Endodermal cell (in vitro differentiated cells): ENCODE results near the gene NPS. TPM values are rescaled to one million over a fixed set of nuclear protein-coding genes. Genes with fewer than 3 reads are reported as not detected.

Experiments
- DNase-seq: peaks from one replicate; pipeline ENCODE4 v3.0.0-alpha.2; 2017
- H3K27ac ChIP-seq: 2 replicates; pipeline ENCODE4 v1.5.1; 2013; ENCODE audit warnings: mild to moderate bottlenecking, low read depth, low read length, moderate library complexity
- H3K27me3 ChIP-seq: 2 replicates; pipeline ENCODE4 v1.6.1; 2013; ENCODE audit warnings: mild to moderate bottlenecking, low read length, moderate library complexity; ENCODE audit not compliant: insufficient read depth, control insufficient read depth, poor library complexity, severe bottlenecking
- H3K36me3 ChIP-seq: 2 replicates; pipeline ENCODE4 v1.7.0; 2013; ENCODE audit warnings: mild to moderate bottlenecking, low read length, moderate library complexity; ENCODE audit not compliant: control insufficient read depth, insufficient read depth
- H3K4me1 ChIP-seq: one replicate; pipeline ENCODE4 v1.7.0; 2013; ENCODE audit warnings: low read length; ENCODE audit not compliant: control insufficient read depth, insufficient read depth
- H3K4me3 ChIP-seq: 2 replicates; pipeline ENCODE4 v1.5.1; 2013; ENCODE audit warnings: mild to moderate bottlenecking, low read length, moderate library complexity
- H3K9ac ChIP-seq: 2 replicates; pipeline ENCODE4 v1.6.1; 2013; ENCODE audit warnings: mild to moderate bottlenecking, low read length, moderate library complexity; ENCODE audit not compliant: poor library complexity, severe bottlenecking; ENCODE audit errors: extremely low read depth
- H3K9me3 ChIP-seq: 2 replicates; pipeline ENCODE4 v1.6.1; 2013; ENCODE audit warnings: mild to moderate bottlenecking, low read length, moderate library complexity; ENCODE audit not compliant: control insufficient read depth
- H3K27ac Mint-ChIP-seq: 2 replicates; pipeline ENCODE4 v1.8.0; 2020; ENCODE audit warnings: mixed read lengths
- H3K27me3 Mint-ChIP-seq: 2 replicates; pipeline ENCODE4 v1.8.0; 2021; ENCODE audit warnings: mild to moderate bottlenecking, mixed read lengths; ENCODE audit not compliant: insufficient read depth
- H3K36me3 Mint-ChIP-seq: 2 replicates; pipeline ENCODE4 v1.8.0; 2020; ENCODE audit warnings: low read depth, mixed read lengths
- H3K4me1 Mint-ChIP-seq: 2 replicates; pipeline ENCODE4 v1.8.0; 2020; ENCODE audit warnings: mixed read lengths
- H3K4me3 Mint-ChIP-seq: 2 replicates; pipeline ENCODE4 v1.8.0; 2020; ENCODE audit warnings: mild to moderate bottlenecking, moderate library complexity, mixed read lengths
- H3K9me3 Mint-ChIP-seq: 2 replicates; pipeline ENCODE4 v1.8.0; 2020; ENCODE audit warnings: mild to moderate bottlenecking, mixed read lengths
- CTCF ChIP-seq: fragments of 200-600 bp; sonication (generic); conservative IDR thresholded peaks from 2 replicates; pipeline ENCODE4 v1.5.0; 2021; ENCODE audit warnings: antibody characterized with exemption, mild to moderate bottlenecking
- WGBS, 2 experiments: methylation state at CpG; one replicate each; pipeline versions ENCODE4 v1.1.5 to v1.1.7; 2013; ENCODE audit warnings: missing lambda C conversion rate in 2 of 2, mixed read lengths in 1 of 2; ENCODE audit not compliant: insufficient coverage in 1 of 2, insufficient read length in 1 of 2; 5-methylcytosine and 5-hydroxymethylcytosine counted together
- total RNA-seq, 2 donors: library from RNA; stranded (reverse); fragmentation: NEBNext Ultra II Directional in 1 of 2; extraction: Animal tissue kit (Norgen Biotek cat#: 25700) in 1 of 2; gene quantifications; 2 replicates in 1 of 2; 3 replicates in 1 of 2; pipeline ENCODE4 v1.2.1, GENCODE V29; 2021

The NPS gene
- total RNA-seq, 2 donors from 2014 or later, result not detected

DNA sequence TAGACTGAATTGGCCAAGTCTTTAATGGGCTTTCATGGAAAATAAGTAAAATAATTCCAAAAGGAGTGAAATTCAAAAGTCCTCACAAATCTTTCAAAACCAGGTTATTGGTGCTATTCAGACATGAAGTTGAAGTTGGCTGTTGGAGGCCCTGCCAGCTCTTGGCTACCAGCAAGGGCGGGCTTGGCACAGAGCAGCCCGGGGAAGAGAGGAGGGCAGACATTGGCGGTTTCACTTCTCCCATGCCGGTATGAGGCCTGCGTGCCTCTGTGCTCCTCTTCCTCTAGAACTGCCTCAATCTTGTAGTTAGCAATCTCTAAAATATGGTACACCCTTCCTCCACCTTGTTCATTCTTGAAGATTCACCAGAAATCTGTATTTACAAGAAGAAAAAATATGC, 16.4 kb upstream of the NPS start:
- H3K27ac Mint-ChIP-seq, result no peak overlapping the region
- WGBS, 2 experiments, result 86 to 95% methylated on average over 4 to 5 of the region's 5 CpGs
- DNase-seq, result no peak
- Histone ChIP-seq H3K4me1 (no peaks in the 10 kb centered on the region), H3K36me3 (no peaks in the 10 kb centered on the region), H3K4me3 (no peak overlapping the region), H3K9ac (no peak overlapping the region), H3K27me3 (no peaks in the 10 kb centered on the region), H3K27ac (no peak overlapping the region), H3K9me3 (no peaks in the 10 kb centered on the region)
- no peaks in the 10 kb centered on the region for H3K27me3 Mint-ChIP-seq
- no peak for TF ChIP-seq CTCF
- no peaks in the 10 kb centered on the region for H3K9me3 Mint-ChIP-seq
- no peaks in the 10 kb centered on the region for H3K36me3 Mint-ChIP-seq
- H3K4me1 Mint-ChIP-seq, result no peaks in the 10 kb centered on the region
- H3K4me3 Mint-ChIP-seq, result no peak overlapping the region

DNA sequence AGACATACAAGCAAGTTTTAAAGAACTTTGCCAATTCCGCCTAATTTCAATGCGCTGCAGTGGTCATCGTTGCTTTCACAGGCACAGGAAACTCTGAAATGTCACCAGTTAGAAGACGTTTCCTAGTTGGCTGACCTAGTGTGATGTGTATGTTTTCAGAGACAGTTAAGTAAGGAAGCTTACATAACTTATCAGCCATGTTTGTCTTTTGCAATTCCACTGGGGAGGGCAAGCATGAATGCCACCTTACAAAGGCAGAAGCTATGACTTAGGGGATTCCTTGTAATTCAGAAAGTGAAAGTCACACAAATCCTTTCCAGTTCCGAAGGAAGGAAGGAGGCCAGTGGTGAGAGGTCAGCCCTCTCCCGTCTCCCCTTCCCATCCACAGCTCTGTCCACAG, 15.0 kb upstream of the NPS start:
- Histone ChIP-seq H3K9ac (no peak overlapping the region), H3K27ac (no peak overlapping the region), H3K9me3 (no peaks in the 10 kb centered on the region), H3K4me3 (no peak overlapping the region), H3K36me3 (no peaks in the 10 kb centered on the region), H3K4me1 (no peaks in the 10 kb centered on the region), H3K27me3 (no peaks in the 10 kb centered on the region)
- no peaks in the 10 kb centered on the region for H3K27me3 Mint-ChIP-seq
- DNase-seq, result no peak
- TF ChIP-seq CTCF, result no peak
- no peaks in the 10 kb centered on the region for H3K9me3 Mint-ChIP-seq
- no peaks in the 10 kb centered on the region for H3K4me1 Mint-ChIP-seq
- H3K36me3 Mint-ChIP-seq, result no peaks in the 10 kb centered on the region
- 89 to 97% methylated on average over 5 of the region's 6 CpGs for WGBS, 2 experiments
- no peak overlapping the region for H3K4me3 Mint-ChIP-seq
- H3K27ac Mint-ChIP-seq, result no peak overlapping the region

- no peaks in the 10 kb centered on the region for H3K27me3 Mint-ChIP-seq
- Histone ChIP-seq H3K27me3 (no peaks in the 10 kb centered on the region), H3K4me1 (no peaks in the 10 kb centered on the region), H3K4me3 (no peak overlapping the region), H3K9ac (no peak overlapping the region), H3K27ac (no peak overlapping the region), H3K9me3 (no peaks in the 10 kb centered on the region), H3K36me3 (no peaks in the 10 kb centered on the region)
- TF ChIP-seq CTCF, result no peak
- H3K9me3 Mint-ChIP-seq, result no peaks in the 10 kb centered on the region
- 93 to 100% methylated on average over 1 of the region's 1 CpG for WGBS, 2 experiments
- no peak overlapping the region for H3K27ac Mint-ChIP-seq
- DNase-seq, result no peak
- H3K36me3 Mint-ChIP-seq, result no peaks in the 10 kb centered on the region
- no peak overlapping the region for H3K4me3 Mint-ChIP-seq
- H3K4me1 Mint-ChIP-seq, result no peaks in the 10 kb centered on the region
These were observed 14.6 kb upstream of the NPS start for GRCh38 chr10:127534496-127534895.
